Skeletal muscle tissue (tissue), 4 donors: ENCODE data around the gene TNFRSF14. TPM values are rescaled to one million over a fixed set of nuclear protein-coding genes. Genes with fewer than 3 reads are reported as not detected.

Source experiments
- H3K27ac ChIP-seq: one replicate; pipeline ENCODE4 v1.7.0; 2013; ENCODE audit warnings: mild to moderate bottlenecking, low read depth, low read length, inconsistent platforms
- H3K27me3 ChIP-seq, 3 donors: one replicate each; pipeline ENCODE4 v1.7.0; 2013; ENCODE audit warnings: low read length in 3 of 3; ENCODE audit not compliant: control insufficient read depth in 3 of 3, insufficient read depth in 3 of 3
- H3K36me3 ChIP-seq, 3 donors: one replicate each; pipeline ENCODE4 v1.7.0; 2013; ENCODE audit warnings: low read length in 3 of 3; ENCODE audit not compliant: control insufficient read depth in 3 of 3, insufficient read depth in 3 of 3
- H3K4me1 ChIP-seq, 3 donors: one replicate each; pipeline ENCODE4 v1.7.0; 2013; ENCODE audit warnings: low read length in 3 of 3, mild to moderate bottlenecking in 3 of 3; ENCODE audit not compliant: control insufficient read depth in 3 of 3, insufficient read depth in 3 of 3
- H3K4me3 ChIP-seq, 3 donors: one replicate each; pipeline ENCODE4 v1.7.0; 2013; ENCODE audit warnings: low read length in 3 of 3
- H3K9ac ChIP-seq, 3 donors: one replicate each; pipeline ENCODE4 v1.7.0; 2013; ENCODE audit warnings: low read length in 3 of 3, mild to moderate bottlenecking in 3 of 3, moderate library complexity in 2 of 3, low read depth in 1 of 3
- H3K9me3 ChIP-seq, 3 donors: one replicate each; pipeline ENCODE4 v1.7.0; 2013; ENCODE audit warnings: low read length in 3 of 3; ENCODE audit not compliant: control insufficient read depth in 3 of 3
- total RNA-seq: library from RNA; depleted of rRNA; stranded (reverse); fragments of >200 nt; gene quantifications from one replicate; pipeline ENCODE4 v1.2.3, GENCODE V29; 2014
- donor health status: Osteomylitis.

Gene TNFRSF14
- total RNA-seq, 1 donor from 2014 or later: 11.5 TPM

DNA sequence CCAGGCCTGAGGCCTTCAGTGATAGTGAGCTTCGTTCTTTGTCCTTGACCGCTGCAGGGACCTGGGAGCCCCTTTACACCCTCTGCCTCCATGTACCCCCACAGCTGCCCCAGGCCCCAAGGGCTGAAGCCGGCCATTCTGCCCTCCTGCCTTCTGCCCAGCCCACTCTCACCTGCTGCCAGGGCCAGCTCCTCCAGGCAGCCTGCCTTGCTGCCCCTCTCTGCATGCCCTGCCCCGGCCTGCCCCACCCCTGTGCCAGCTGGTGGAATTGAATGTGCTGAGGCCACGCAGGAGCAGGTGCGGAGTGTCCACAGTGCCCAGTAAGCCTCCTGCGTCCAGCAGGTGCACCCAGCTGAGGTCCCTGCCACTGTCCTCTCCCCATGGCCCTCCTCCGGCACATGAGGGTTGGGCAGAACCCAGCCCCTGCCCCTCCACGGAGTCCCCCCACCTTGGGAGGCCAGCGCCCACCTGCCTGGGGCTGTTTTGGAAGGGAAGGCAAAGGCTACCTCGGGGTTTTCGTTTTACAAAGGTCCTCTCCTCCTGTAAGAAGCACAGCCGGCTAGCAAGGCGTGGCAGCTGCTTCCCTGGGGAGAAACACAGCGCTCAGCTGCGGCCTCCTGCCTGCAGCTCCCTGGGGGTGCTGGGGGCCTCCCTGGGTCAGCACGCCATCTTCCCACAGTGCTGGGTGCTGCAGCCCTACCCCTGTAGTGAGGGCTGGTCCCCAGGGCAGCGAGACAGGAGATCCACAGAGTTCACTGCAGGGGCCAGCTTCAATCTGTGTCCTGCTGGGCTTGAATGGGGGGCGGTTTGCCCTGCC lies 55.7 kb downstream of the TNFRSF14 start:
- H3K27me3 ChIP-seq: peaks cover 14 to 36% (median 33%) of the 10 kb centered on the region in 3 donors
- peaks cover 0 to 6% (median 5%) of the 10 kb centered on the region in 3 donors for H3K9me3 ChIP-seq
- H3K27ac ChIP-seq: no peak overlapping the region

DNA sequence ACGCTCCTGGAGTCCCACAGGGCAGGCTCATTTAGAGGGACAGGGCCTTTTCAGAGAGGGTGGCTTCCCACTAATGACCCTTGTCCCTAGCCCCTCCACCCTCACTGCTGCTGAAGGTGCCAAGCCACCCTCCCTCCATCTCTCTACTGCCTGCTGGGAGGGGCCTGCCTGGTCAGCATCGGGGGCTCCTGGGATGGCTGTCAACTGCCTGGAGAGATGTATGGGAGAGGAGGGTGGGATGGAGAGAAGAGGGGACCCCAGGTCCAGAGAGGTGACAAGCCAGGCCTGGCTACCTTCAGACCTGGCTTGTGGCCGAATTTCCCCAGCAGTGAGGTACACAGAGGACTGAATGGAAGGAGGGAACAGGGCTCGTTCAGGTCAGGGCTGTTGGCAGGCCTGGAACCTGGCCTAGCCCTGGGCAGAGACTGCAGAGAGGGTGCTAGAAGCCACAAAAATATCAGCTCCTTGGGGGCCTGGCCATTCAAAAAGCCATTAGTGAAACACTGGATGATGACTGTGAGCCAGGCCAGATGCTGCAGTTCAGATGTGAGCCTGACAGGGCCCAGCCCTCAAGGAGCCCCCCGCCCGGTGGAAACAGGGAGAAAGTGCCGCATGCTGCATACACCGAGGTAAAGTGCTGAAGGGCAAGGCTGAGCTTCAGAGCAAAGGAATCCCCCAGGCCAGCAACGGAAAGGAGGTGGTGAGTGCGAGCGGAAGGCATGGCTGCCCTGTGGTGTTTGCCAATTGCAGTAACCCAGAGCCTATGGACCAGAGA lies 56.6 kb downstream of the TNFRSF14 start:
- H3K9ac ChIP-seq: no peak overlapping the region
- H3K27ac ChIP-seq: no peak overlapping the region
- no peak overlapping the region for H3K4me3 ChIP-seq
- H3K27me3 ChIP-seq: peaks cover 14 to 33% (median 29%) of the 10 kb centered on the region in 3 donors
- H3K36me3 ChIP-seq: no peaks in the 10 kb centered on the region
- peaks cover 0 to 6% (median 5%) of the 10 kb centered on the region in 3 donors for H3K9me3 ChIP-seq
- H3K4me1 ChIP-seq: no peaks in the 10 kb centered on the region

More for the DNA sequence above, 55.7 kb downstream of the TNFRSF14 start:
- H3K36me3 ChIP-seq: no peaks in the 10 kb centered on the region
- H3K4me1 ChIP-seq: no peaks in the 10 kb centered on the region
- no peak overlapping the region for H3K9ac ChIP-seq
- H3K4me3 ChIP-seq: no peak overlapping the region

Other genes with a start within 250 kb of the TNFRSF14 start
- gene MORN1, start 164.8 kb upstream of the TNFRSF14 start, total RNA-seq: 4.2 TPM
- 35.5 TPM for gene RER1, start 164.5 kb upstream of the TNFRSF14 start, total RNA-seq
- gene PEX10, start 143.8 kb upstream of the TNFRSF14 start, total RNA-seq: 27.1 TPM
- under 0.01 TPM for gene PLCH2, start 80.1 kb upstream of the TNFRSF14 start, total RNA-seq
- gene PANK4, start 29.8 kb upstream of the TNFRSF14 start, total RNA-seq: 26.1 TPM
- 1.6 TPM for gene HES5, start 26.1 kb upstream of the TNFRSF14 start, total RNA-seq
- gene PRXL2B, start 30.4 kb downstream of the TNFRSF14 start, total RNA-seq: 5.7 TPM
- 1.0 TPM for gene MMEL1, start 76.6 kb downstream of the TNFRSF14 start, total RNA-seq
- gene TTC34, start 245.3 kb downstream of the TNFRSF14 start, total RNA-seq: under 0.01 TPM